ENCODE measurements around the gene CALB2.

CALB2 gene

DNA sequence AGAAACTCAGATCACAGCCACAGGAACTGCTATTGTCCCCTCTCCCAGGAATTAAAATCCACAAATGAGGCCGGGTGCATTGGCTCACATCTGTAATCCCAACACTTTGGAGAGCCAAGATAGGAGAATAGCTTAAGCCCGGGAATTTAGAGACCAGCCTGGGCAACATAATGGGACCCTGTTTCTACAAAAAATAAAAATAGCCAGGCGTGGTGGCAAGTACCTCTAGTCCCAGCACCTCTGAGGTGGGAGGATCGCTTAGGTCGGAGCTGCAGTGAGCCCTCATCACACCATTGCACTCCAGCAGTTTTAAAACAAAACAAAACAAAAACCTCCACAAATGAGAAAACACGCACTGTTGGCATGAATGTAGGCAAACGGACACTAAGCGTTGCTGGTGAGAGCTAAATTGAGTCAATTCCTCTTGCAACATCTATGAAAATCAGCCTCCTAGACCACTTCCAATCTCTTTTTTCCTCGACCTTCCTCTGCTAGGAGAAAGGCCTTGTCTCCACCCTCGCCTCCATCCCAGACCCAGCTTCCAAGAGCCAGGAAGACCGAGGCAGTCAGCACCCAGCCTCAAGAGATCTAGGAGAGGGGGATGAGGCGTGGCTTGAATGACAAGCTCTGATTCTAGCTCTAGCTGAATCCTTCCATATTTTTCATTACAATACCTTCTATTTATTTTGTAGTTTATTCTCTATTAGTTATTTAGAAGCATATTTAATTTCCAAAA lies 68.5 kb downstream of the CALB2 start:
- DNase-seq (ENCODE audit: low read depth in 3 of 3), result no peak

DNA sequence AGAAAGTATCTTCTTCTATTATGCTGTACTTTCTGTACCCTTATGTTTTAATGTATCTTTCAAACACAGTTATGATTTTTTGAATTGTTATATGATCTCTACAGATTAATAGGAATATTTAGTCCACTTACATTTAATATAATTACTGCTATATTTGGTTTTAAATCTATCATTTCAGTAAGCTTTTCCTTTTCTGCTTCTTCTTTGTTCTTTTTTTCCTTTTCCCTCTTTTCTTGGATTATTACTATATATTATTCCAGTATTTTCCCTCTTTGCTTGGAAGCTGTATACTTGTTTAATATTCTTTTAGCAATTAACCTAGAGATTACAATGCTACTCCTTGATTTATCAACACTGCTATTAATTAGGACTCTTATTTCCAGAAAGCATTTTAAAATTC lies 69.9 kb downstream of the CALB2 start:
- DNase-seq (ENCODE audit: low read depth in 3 of 3), result no peak

DNA sequence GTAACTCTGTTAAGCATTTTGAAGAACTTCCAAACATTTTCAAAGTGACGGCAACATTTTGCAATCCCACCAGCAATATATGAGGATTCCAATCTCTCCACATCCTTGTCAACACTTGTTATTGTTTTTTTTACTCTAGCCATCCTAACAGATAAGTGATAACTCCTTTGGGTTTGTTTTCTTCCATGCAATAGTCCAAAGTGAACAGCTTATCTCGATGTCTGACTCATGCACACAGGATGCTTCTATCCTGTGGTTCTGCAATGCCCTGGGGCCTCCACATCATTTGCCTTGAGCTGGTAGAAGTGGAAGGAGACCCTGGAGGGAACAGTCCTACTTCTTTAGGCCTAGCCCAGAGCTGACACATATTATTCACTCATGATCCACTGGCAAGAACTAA lies 70.4 kb downstream of the CALB2 start:
- no peak for DNase-seq (ENCODE audit: low read depth in 3 of 3)

DNA sequence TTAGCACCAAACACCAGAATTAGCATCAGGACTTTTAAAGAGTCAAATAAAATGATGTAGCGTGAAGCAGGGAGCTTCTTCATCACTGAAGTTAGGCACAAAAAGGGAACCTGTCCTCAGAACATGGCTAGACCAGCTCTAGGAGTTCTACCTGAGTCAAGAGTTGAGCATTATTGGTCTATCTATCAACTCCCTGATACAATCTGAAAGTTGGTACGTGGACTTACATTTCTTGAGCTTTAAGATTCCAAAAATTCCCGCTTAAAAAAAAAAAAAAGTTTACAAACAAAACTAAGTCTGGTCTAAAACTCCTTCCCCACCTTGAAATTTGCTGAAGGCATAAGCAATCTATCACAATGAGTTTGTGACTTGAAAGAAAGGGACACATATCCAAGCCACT lies 71.1 kb downstream of the CALB2 start:
- DNase-seq (ENCODE audit: low read depth in 3 of 3), result no peak

DNA sequence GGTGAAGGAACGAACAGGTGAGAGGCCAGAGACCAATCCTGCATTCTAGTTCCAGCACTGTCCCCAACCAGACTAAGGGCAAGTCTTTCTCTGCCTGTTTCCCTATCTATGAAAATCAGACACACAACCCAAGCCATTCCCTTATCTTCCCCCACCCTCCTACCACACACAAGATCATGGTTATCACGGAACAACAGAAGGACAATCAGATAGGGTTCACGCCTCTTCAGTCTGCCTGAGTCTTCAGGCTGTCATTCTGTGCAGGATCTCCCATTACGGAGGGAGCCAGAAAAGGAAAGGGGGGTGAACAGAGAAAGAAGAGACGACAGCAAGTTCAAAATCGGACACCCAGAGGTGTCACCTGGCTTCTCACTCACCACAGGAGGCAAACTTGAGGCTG lies 72.2 kb downstream of the CALB2 start:
- no peak for DNase-seq (ENCODE audit: low read depth in 3 of 3)

DNA sequence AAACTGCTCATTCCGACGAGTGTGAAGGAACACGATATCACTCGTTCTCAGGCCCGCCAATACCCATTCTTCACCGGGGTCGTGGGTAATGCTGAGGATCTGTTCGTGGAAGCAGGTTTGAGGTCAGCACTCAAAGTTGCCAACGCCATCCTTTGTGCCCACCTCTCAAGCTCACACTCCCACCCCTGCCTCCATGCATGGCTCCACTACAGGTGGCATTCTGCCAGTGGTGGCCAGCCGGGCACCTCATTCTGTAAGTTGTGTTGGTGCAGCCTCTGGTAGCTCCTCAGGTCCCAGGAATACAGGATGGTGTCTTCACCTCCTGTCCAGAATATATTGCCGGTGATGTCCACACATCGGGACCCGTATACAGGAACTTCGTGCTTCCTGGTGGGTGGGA lies 72.7 kb downstream of the CALB2 start:
- DNase-seq (ENCODE audit: low read depth in 3 of 3), result no peak

DNA sequence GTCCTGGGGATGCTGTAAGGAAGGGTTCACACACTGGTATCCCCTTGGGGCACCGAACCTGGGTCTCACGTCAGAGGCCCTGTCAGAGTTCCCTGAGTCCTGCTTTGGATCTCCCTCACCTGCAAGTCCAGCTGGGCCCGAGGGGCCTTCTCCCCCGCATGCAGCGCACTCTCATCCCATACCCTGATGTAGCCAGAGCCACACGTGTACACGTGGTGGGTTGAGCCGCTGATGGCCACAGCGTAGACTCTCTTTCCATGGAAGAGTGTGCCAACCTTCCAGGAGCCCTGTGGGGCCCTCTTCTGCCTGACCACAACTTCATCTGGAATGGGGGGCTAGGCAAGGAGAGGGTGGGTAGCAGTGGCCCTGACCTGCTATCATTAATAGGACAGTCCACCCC lies 73.5 kb downstream of the CALB2 start:
- no peak for DNase-seq (ENCODE audit: low read depth in 3 of 3)

DNA sequence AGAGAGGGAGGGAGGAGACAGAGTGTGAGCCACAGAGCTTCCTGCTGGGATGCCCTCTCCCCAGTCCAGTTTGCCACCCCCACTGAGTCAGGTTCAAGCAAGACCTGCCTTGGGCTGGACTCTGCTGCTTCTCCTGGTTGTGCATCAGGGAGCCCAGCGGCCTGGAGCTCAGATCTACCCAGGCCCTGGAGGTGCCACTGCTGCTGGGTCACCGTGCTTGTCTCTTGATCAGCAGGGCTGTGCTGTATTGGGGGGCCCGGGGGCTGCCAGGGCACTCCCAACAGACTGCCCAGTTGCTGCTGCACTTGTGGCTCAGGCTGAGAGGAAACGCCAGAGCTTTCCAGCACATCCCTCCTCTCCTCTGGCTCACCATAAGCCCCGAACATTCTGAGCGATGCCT lies 74.4 kb downstream of the CALB2 start:
- DNase-seq (ENCODE audit: low read depth in 3 of 3), result no peak

DNA sequence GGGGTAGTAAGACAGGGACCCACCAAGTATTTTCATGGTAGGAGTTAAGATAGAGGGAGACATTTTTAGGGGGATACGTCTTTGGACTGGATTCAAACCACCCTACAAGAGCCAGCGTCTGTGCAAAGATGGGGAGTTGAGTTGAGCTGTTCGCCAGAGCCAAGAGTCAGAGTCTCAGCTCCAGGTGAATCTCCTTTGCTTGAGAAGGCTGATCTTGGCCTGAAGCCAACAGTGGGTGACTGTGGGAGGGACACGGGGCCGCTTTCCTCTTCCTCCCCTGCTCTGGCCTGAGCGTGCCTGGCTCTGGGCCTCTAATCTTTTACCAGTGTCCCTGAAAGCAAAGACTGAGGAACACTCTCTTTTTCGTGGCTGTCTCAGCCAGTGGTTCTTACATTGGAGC lies 78.0 kb downstream of the CALB2 start:
- DNase-seq (ENCODE audit: low read depth in 3 of 3), result no peak

DNA sequence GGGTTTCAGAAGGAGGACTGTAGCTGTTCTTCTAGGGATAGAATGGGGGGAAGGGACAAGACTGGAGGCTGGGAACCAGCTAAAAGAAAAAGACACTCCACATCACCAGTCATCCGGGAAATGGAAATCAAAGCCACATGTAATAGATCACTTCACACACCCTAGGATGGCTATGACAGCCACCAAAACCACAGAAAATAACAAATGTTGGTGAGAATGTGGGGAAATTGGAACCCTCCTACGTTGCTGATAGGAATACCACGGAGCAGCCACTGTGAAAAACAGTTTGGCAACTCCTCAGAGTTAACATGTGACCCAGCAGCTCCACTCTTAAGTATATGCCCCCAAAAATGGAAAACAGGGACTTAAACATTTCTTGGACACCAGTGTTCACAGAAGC lies 81.0 kb downstream of the CALB2 start:
- no peak for DNase-seq (ENCODE audit: low read depth in 3 of 3)

Data from stimulated activated CD4-positive, alpha-beta T cell treated with anti-CD3 and anti-CD28 coated beads, TNF-alpha, amount 100 ng/mL, for 4 hours (primary cell).